Type B pancreatic cell (in vitro differentiated cells): ENCODE data around the gene TEX19. TPM values are rescaled to one million over a fixed set of nuclear protein-coding genes. Genes with fewer than 3 reads are reported as not detected.

ENCODE experiments used
- DNase-seq: peaks from one replicate; pipeline ENCODE4 v3.0.0; 2021; ENCODE audit warnings: mixed read lengths; ENCODE audit not compliant: unreplicated experiment; ENCODE audit errors: extremely low spot score
- H3K27ac Mint-ChIP-seq: 2 replicates; pipeline ENCODE4 v1.8.0; 2021; ENCODE audit warnings: mild to moderate bottlenecking, mixed read lengths
- H3K27me3 Mint-ChIP-seq: 2 replicates; pipeline ENCODE4 v1.8.0; 2021; ENCODE audit warnings: mixed read lengths
- H3K36me3 Mint-ChIP-seq: 2 replicates; pipeline ENCODE4 v1.8.0; 2021; ENCODE audit warnings: mixed read lengths
- H3K4me1 Mint-ChIP-seq: one replicate; pipeline ENCODE4 v1.8.0; 2021; ENCODE audit warnings: mixed read lengths; ENCODE audit not compliant: unreplicated experiment
- H3K4me3 Mint-ChIP-seq: 2 replicates; pipeline ENCODE4 v1.8.0; 2021; ENCODE audit warnings: mild to moderate bottlenecking, mixed read lengths
- H3K9me3 Mint-ChIP-seq: 2 replicates; pipeline ENCODE4 v1.8.0; 2021; ENCODE audit warnings: mixed read lengths
- CTCF ChIP-seq: fragments of 200-600 bp; sonication (generic); conservative IDR thresholded peaks from 2 replicates; pipeline ENCODE4 v1.5.0; 2021; ENCODE audit warnings: antibody characterized with exemption, mild to moderate bottlenecking
- total RNA-seq: library from RNA; stranded (reverse); gene quantifications from 2 replicates; pipeline ENCODE4 v1.2.1, GENCODE V29; 2021; ENCODE audit warnings: low replicate concordance

Gene TEX19
- total RNA-seq, 1 donor from 2014 or later = 0.14 TPM

- Mint-ChIP-seq H3K27ac (no peak overlapping the region), H3K9me3 (no peaks in the 10 kb centered on the region), H3K4me1 (peaks cover 3% of the 10 kb centered on the region), H3K36me3 (no peaks in the 10 kb centered on the region), H3K4me3 (no peak overlapping the region), H3K27me3 (peaks cover 12% of the 10 kb centered on the region)
- DNase-seq = no peak
- no peak for TF ChIP-seq CTCF
Measured at GRCh38 chr17:82384051-82384729, 25.1 kb downstream of the TEX19 start.

GRCh38 chr17:82384730-82385481, 25.9 kb downstream of the TEX19 start:
- Mint-ChIP-seq H3K36me3 (no peaks in the 10 kb centered on the region), H3K4me3 (no peak overlapping the region), H3K27ac (no peak overlapping the region), H3K27me3 (peaks cover 10% of the 10 kb centered on the region), H3K4me1 (peaks cover 6% of the 10 kb centered on the region), H3K9me3 (no peaks in the 10 kb centered on the region)
- no peak for TF ChIP-seq CTCF
- no peak for DNase-seq

- Mint-ChIP-seq H3K27ac (no peak overlapping the region), H3K9me3 (no peaks in the 10 kb centered on the region), H3K36me3 (no peaks in the 10 kb centered on the region), H3K4me3 (no peak overlapping the region), H3K4me1 (peaks cover 6% of the 10 kb centered on the region), H3K27me3 (peaks cover 5% of the 10 kb centered on the region)
- DNase-seq = no peak
- TF ChIP-seq CTCF = no peak
Measured at GRCh38 chr17:82385559-82386254, 26.7 kb downstream of the TEX19 start.

GRCh38 chr17:82386255-82386831, 27.3 kb downstream of the TEX19 start:
- TF ChIP-seq CTCF = no peak
- Mint-ChIP-seq H3K4me1 (peaks cover 6% of the 10 kb centered on the region), H3K4me3 (no peak overlapping the region), H3K36me3 (no peaks in the 10 kb centered on the region), H3K9me3 (no peaks in the 10 kb centered on the region), H3K27ac (no peak overlapping the region), H3K27me3 (peaks cover 3% of the 10 kb centered on the region)
- no peak for DNase-seq

GRCh38 chr17:82386881-82387704, 28.0 kb downstream of the TEX19 start:
- H3K27ac Mint-ChIP-seq = no peak overlapping the region
- TF ChIP-seq CTCF = no peak
- H3K9me3 Mint-ChIP-seq = no peaks in the 10 kb centered on the region
- H3K36me3 Mint-ChIP-seq = no peaks in the 10 kb centered on the region
- H3K4me3 Mint-ChIP-seq = no peak overlapping the region
- peaks cover 6% of the 10 kb centered on the region for H3K4me1 Mint-ChIP-seq
- peaks cover 3% of the 10 kb centered on the region for H3K27me3 Mint-ChIP-seq
- no peak for DNase-seq
